ENCODE results near the gene PARVG.

The PARVG gene

DNA sequence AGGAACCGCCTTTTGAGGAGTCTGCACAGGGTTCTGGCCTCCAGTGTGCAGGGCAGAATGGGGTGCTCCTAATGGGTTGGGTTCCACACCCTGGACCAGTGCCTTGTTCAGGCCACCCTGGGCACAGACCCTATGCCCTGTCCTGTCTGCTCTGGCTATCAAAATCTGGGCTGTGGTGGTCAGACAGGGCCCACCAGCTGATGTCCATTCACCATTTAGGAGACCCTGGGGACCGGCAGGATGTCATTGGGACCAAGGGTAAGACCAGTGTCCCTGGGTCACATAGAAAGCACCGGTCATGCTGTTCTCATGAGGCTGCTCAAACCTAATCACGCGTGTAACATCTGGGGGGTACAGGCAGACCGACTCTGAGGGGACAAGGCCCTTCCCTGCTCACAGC is 37.3 kb downstream of the PARVG start:
- ChIA-PET CTCF (no interaction called here), POLR2A (no interaction called here)
- TF ChIP-seq ARNT (IDR thresholded peaks at IDR 0.05) (no peak), LEF1 (IDR thresholded peaks at IDR 0.05; ENCODE audit: borderline replicate concordance) (no peak), L3MBTL2 (conservative IDR thresholded peaks at IDR 0.05) (no peak), FOXM1 (IDR thresholded peaks at IDR 0.05; ENCODE audit: borderline replicate concordance) (no peak), ELF4 (IDR thresholded peaks at IDR 0.05) (no peak), NFRKB (IDR thresholded peaks at IDR 0.05) (no peak), SP1 (IDR thresholded peaks at IDR 0.05) (no peak), SUZ12 (IDR thresholded peaks at IDR 0.05) (no peak), FOXK2 (IDR thresholded peaks at IDR 0.05) (no peak), BHLHE40 (IDR thresholded peaks at IDR 0.05; ENCODE audit: borderline replicate concordance) (no peak)
- TF ChIP-seq, protein P1, sequence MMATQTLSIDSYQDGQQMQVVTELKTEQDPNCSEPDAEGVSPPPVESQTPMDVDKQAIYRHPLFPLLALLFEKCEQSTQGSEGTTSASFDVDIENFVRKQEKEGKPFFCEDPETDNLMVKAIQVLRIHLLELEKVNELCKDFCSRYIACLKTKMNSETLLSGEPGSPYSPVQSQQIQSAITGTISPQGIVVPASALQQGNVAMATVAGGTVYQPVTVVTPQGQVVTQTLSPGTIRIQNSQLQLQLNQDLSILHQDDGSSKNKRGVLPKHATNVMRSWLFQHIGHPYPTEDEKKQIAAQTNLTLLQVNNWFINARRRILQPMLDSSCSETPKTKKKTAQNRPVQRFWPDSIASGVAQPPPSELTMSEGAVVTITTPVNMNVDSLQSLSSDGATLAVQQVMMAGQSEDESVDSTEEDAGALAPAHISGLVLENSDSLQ (IDR thresholded peaks at IDR 0.05), result no peak
- no peak for DNase-seq (ENCODE audit: extremely low spot score)

DNA sequence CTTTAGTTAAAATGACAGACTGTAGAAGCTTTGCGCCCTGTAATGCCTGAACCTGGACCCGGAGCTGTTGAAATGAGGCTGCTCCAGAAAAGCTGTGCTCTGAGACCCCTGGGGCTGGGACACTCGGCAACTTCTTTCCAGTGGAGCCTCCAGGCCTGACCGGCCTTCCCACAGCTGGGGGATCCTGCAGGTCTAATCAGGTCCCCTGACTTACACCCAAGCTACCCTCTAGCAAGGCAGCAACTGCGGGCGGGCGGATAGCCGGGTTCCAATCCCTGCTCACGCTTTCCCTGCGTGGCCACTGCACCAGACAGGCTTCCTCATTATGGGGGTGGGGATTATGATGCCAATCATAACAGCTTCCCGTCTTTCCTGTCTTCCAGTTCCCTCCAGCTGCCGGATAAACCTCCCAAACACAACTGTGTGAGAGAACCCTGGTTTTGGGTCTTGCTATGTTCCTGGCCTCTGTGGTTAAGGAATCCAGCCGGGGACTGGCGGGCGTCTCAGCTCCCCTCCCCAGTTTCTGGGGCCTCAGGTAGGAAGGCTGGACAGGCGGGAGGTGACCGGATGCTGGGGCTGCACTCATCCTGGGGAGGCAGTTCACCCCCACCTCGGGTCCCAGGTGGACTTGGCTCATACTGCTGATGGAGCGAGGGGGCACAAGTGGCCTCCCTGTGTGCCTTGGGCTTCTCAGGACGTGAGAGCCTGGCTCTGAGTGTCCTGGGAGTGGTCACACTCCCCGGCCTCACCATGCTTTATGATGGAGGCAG is 38.6 kb downstream of the PARVG start:
- ChIA-PET POLR2A (no interaction called here), CTCF (no interaction called here)
- no peak for DNase-seq (ENCODE audit: extremely low spot score)
- TF ChIP-seq TARDBP (IDR thresholded peaks at IDR 0.05), result no peak
- TF ChIP-seq SUZ12 (IDR thresholded peaks at IDR 0.05), result no peak
- TF ChIP-seq, protein P1 (IDR thresholded peaks at IDR 0.05), result no peak
- no peak for TF ChIP-seq FOXA1 (IDR thresholded peaks at IDR 0.05)
- no peak for TF ChIP-seq ZNF384 (IDR thresholded peaks at IDR 0.05)

DNA sequence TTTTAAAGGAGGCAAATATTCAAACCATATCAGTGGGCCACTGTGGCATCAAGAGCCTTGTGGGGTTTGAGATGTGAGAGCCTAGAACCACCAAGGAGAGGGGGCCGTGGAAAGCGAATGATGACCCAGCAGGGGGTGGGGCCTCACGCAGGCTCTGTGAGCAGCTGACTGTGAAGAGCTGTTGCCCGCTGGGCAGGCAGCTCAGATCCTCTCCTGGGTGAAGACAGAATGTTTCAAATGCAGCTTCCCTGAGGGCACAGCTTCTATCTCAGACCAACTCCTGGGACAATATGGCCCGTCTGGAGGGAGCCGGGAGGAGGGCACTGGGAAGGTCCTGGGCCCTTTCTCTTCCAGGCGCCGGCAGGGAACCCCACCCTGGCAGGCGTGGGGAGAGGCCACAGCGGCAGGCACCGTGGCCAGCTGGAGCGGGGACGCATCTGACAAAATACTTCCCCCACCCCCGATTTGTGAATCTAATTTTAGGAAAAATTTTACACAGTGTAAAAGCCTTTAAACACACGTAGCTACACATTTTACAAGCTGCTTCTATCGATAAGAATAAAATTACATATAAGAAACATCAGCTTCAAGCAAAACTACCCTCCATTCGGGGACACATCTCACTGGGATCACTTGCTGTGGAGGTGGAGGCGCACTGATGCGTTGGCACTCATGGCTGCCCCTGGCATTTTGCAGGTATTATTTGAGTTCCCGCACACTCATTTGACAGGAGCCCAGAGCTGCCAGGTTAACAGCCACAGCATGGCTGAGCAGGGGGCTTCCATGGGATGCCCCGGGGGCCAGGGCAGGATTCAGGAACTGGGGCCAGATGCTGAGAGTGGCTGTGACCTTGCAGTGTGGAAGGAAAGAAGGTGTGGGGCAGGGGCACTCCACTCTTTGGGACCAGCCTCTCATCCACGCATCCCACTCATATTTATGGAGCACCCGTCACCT is 40.3 kb downstream of the PARVG start:
- TF ChIP-seq TARDBP (IDR thresholded peaks at IDR 0.05) (no peak), SUZ12 (IDR thresholded peaks at IDR 0.05) (no peak), FOXA1 (IDR thresholded peaks at IDR 0.05) (no peak), L3MBTL2 (conservative IDR thresholded peaks at IDR 0.05) (no peak), FOXM1 (IDR thresholded peaks at IDR 0.05; ENCODE audit: borderline replicate concordance) (no peak), LEF1 (IDR thresholded peaks at IDR 0.05; ENCODE audit: borderline replicate concordance) (no peak), HDGF (IDR thresholded peaks at IDR 0.05; ENCODE audit: borderline replicate concordance) (no peak), CTBP1 (IDR thresholded peaks at IDR 0.05; ENCODE audit: borderline replicate concordance) (no peak), ARNT (IDR thresholded peaks at IDR 0.05) (no peak), NFRKB (IDR thresholded peaks at IDR 0.05) (no peak), ZNF384 (IDR thresholded peaks at IDR 0.05) (no peak), SP1 (IDR thresholded peaks at IDR 0.05) (no peak), BHLHE40 (IDR thresholded peaks at IDR 0.05; ENCODE audit: borderline replicate concordance) (no peak), ELF4 (IDR thresholded peaks at IDR 0.05) (no peak), FOXK2 (IDR thresholded peaks at IDR 0.05) (no peak)
- TF ChIP-seq, protein P1 (IDR thresholded peaks at IDR 0.05), result no peak
- POLR2A ChIA-PET, result interaction anchor here (0.6 kb wide), 1 partner anchor 52 kb away, joined by 3 read pairs; no protein-coding TSS in a partner anchor
- CTCF ChIA-PET, result no interaction called here
- DNase-seq (ENCODE audit: extremely low spot score), result no peak

DNA sequence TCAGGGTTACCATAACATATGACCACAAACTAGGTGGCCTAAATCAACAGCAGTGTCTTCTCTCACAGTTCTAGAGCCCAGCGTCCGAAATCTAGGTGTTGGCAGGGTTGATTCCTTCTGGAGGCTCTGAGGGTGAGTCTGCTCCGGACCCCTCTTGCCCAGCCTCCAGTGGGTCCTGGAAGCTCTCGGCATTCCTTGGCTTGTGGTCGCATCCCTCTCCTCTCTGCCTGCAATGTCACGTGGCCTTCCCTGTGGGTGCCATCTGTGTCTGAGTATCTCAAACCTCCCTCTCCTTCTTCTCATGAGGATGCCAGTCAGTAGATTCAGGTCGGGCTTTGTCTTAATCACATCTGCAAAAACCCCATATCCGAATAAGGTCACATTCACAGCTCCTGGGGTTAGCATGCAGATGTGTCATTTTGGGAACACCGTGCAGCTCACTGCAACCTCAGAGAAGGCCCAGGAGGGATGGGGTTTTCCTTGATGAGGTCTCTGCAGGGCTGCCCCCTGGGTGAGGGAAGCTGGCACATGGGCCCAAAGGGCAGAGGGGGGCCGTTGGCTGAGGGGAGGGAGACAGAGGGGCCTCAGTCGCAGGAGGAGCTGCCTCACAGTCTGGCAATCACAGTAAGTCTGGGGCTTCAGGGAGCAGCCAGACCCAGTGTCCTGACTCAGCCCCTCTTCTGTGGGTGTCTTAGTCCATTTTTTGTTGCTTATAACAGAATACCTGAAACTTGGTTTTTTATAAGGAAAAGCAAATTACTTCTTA is 41.2 kb downstream of the PARVG start:
- DNase-seq (ENCODE audit: extremely low spot score), result no peak
- TF ChIP-seq, protein P1 (IDR thresholded peaks at IDR 0.05), result no peak
- TF ChIP-seq ELF4 (IDR thresholded peaks at IDR 0.05) (no peak), CTBP1 (IDR thresholded peaks at IDR 0.05; ENCODE audit: borderline replicate concordance) (no peak), TARDBP (IDR thresholded peaks at IDR 0.05) (no peak), SP1 (IDR thresholded peaks at IDR 0.05) (no peak), ZNF384 (IDR thresholded peaks at IDR 0.05) (no peak)
- POLR2A ChIA-PET, result no interaction called here
- CTCF ChIA-PET, result no interaction called here

DNA sequence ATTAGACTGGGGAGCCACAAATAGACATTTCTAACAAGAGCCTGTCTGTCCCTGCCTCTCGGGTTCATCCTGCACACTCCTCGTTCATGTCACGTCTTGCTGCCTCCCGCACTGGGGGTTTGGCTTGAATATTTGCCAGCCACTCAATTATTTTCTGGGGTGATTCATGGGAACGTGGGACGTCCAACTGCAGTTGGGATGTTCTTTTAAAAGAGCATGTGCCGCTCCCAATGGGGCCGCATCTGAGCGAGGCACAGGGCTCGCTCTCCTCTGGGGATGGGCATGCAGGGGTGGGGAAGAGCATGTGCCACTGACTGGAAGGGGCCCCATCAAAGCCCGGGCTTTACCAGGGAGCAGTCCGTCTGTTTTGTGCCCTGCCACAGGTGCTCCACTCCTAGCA is 43.4 kb downstream of the PARVG start:
- CTCF ChIA-PET, result no interaction called here
- POLR2A ChIA-PET, result interaction anchor here (0.8 kb wide), 1 partner anchor 12 kb away, joined by 3 read pairs; no protein-coding TSS in a partner anchor
- DNase-seq (ENCODE audit: extremely low spot score), result no peak

More for the DNA sequence above, 43.4 kb downstream of the PARVG start:
- TF ChIP-seq SUZ12 (IDR thresholded peaks at IDR 0.05), result no peak
- TF ChIP-seq, protein P1 (IDR thresholded peaks at IDR 0.05), result no peak
- no peak for TF ChIP-seq CTBP1 (IDR thresholded peaks at IDR 0.05; ENCODE audit: borderline replicate concordance)
- TF ChIP-seq L3MBTL2 (conservative IDR thresholded peaks at IDR 0.05), result no peak
- TF ChIP-seq NFRKB (IDR thresholded peaks at IDR 0.05), result no peak
- no peak for TF ChIP-seq BHLHE40 (IDR thresholded peaks at IDR 0.05; ENCODE audit: borderline replicate concordance)
- TF ChIP-seq HDGF (IDR thresholded peaks at IDR 0.05; ENCODE audit: borderline replicate concordance), result no peak
- TF ChIP-seq LEF1 (IDR thresholded peaks at IDR 0.05; ENCODE audit: borderline replicate concordance), result no peak

Measured in HEK293T (cell line).